Activated T-cell treated with anti-CD3 and anti-CD28 coated beads, Interleukin-2, amount 50 U/mL, for 72 hours (primary cell): ENCODE data around the gene PSAP. TPM values are rescaled to one million over a fixed set of nuclear protein-coding genes. Genes with fewer than 3 reads are reported as not detected.

Experiments used
- ATAC-seq, 2 donors: fragments of 150-1000 bp; cut with Tn5 transposase; replicated peaks in 1 of 2; 2 replicates each; pipeline ENCODE4 v1.10.0; 2021; ENCODE audit warnings: moderate library complexity in 2 of 2, mild to moderate bottlenecking in 1 of 2
- DNase-seq, 2 donors: peaks; one replicate each; pipeline ENCODE4 v3.0.0; 2021 to 2022; ENCODE audit warnings: mixed read lengths in 1 of 2
- H3K27ac Mint-ChIP-seq: one replicate; pipeline ENCODE4 v1.8.0; 2022; ENCODE audit warnings: mild to moderate bottlenecking, moderate library complexity, mixed read lengths
- H3K27me3 Mint-ChIP-seq: one replicate; pipeline ENCODE4 v1.8.0; 2022; ENCODE audit warnings: low read depth, mixed read lengths
- H3K36me3 Mint-ChIP-seq, 2 donors: one replicate each; pipeline ENCODE4 v1.8.0; 2022; ENCODE audit warnings: mixed read lengths in 2 of 2, mild to moderate bottlenecking in 1 of 2; ENCODE audit not compliant: insufficient read depth in 2 of 2
- H3K4me1 Mint-ChIP-seq: one replicate; pipeline ENCODE4 v1.8.0; 2022; ENCODE audit warnings: low read depth, mixed read lengths
- H3K4me3 Mint-ChIP-seq, 2 donors: one replicate each; pipeline ENCODE4 v1.8.0; 2022; ENCODE audit warnings: mild to moderate bottlenecking in 2 of 2, mixed read lengths in 2 of 2, moderate library complexity in 2 of 2
- H3K9me3 Mint-ChIP-seq, 2 donors: one replicate each; pipeline ENCODE4 v1.8.0; 2022; ENCODE audit warnings: mixed read lengths in 2 of 2
- total RNA-seq, 2 donors: library from RNA; stranded (reverse); gene quantifications; one replicate each; pipeline ENCODE4 v1.2.3, GENCODE V29; 2022

The PSAP gene
- total RNA-seq, 2 donors from 2014 or later: 111 to 139 TPM

DNA sequence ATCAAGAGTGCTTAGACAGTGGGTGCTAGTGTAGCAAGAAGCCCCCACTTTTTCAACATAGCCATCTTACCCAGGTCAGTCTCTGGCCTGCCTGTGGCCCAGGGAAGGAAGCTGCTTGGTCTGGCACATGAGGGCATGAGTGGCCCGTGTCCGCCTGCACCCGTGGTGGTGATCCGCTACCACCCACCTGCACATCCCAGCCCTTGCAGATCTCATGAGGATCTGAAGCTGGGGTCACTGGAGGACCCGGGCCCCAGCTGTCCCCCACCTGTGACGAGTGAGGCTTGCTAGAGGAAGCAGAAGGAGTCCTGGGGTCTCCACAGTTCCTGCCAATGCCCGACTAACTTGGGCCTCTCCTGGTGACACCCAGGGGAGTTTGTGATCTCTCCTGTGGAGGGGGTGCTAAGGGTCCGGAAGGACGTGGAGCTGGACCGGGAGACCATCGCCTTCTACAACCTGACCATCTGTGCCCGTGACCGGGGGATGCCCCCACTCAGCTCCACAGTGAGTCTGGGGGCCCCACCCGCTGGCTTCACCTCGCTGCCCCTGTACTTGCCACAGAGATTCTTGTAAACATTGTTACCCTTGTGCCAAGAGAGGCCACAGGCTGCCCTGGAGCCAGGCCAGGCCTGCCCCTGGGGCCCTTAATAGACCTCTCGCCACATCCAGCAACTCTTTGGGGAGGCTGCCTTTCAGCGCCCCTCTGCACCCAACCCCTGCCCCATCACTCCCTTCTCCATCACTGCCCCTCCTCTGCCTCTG is 67.0 kb downstream of the PSAP start:
- Mint-ChIP-seq H3K4me1 (peaks cover 19% of the 10 kb centered on the region), H3K9me3 (no peaks in the 10 kb centered on the region), H3K27ac (no peak overlapping the region), H3K4me3 (no peak overlapping the region), H3K36me3 (no peaks in the 10 kb centered on the region), H3K27me3 (no peaks in the 10 kb centered on the region)
- ATAC-seq: no peak
- no peak for DNase-seq

DNA sequence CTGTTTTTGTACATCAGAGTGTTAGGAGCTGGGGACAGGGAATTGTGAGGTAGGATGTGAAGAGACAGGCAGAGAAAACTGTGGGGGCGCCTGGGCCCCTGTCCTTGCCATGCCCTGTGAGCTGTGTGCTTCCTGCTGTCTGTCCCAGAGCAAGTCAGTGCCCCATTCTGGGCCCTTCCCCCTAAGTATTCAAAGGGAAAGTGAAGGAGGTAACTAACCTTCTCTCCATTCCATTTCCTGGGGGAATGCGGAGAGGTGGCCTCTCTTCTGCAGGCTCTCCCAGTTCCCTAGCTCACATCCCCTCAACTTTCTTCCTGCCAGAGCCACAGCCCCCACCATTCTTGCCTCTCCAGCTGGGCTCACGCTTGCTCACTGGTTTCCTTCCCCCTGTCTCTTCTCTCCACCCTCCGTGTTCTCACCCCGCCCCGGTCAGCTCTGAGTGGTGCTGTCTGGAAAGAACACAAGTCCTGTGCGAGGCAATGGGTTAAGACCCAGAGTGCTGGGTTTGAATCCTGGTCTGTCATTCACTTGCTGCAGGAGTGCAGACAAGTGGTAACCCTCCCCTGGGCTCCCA is 68.0 kb downstream of the PSAP start:
- Mint-ChIP-seq H3K4me1 (peaks cover 19% of the 10 kb centered on the region), H3K36me3 (no peaks in the 10 kb centered on the region), H3K4me3 (no peak overlapping the region), H3K27ac (no peak overlapping the region), H3K27me3 (no peaks in the 10 kb centered on the region), H3K9me3 (no peaks in the 10 kb centered on the region)
- ATAC-seq (no peak), DNase-seq (no peak)

DNA sequence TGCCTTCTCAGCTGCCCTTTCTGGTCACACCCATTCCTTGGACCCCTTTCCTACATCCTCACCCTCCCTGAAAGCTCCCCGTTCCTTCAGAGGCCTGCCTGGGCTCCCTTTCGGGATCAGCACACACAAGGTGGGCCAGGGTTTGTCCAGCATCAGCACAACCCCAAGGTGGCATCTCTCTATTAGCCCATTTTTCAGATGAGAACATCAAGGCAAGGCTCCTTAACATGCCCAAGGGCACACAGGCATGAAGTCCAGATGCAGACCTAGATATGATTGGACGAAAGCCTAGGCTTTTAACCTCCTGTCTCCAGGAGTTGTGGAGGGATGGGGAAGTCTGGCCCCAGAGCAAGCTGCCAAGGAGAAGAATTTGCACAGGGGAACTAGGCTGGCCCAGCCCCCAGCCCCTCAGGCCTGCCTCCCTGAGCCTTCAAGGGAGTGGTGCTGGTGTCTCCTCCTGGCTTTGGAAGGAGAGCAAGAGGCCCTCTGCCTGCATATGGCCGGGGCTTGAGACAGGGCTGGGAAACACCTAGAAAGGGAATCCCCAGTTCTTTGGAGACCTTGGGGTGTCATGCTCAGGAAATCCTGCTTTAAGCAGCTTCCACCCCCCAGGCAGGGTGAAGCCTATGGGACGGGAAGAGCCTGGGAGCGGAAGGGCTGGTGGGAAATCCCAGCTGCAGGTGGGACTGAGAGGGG is 68.7 kb downstream of the PSAP start:
- DNase-seq (no peak), ATAC-seq (no peak)
- Mint-ChIP-seq H3K4me3 (no peak overlapping the region), H3K9me3 (peaks cover 0 to 3% of the 10 kb centered on the region in 2 donors), H3K27ac (no peak overlapping the region), H3K27me3 (no peaks in the 10 kb centered on the region), H3K4me1 (peaks cover 19% of the 10 kb centered on the region), H3K36me3 (no peaks in the 10 kb centered on the region)

DNA sequence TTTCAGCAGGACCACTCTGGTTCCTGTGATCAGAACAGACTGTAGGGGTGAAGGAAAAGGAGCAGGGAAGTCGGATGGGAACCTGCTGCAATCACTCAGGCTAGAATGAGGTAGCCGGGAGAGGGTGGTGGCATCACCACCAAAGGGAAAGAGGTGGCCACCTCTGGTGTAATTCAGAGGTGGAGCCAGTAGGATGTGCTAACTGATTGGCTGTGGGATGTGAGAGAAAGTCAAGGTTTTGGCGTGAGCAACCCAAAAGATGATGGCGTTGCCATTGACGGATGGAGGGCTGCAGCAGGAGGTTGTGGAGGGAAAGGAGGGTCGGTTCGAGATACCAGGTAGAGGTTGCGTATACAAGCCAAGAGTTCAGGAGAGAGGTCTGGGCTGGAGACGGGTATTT is 70.3 kb downstream of the PSAP start:
- H3K27ac Mint-ChIP-seq: no peak overlapping the region
- peaks cover 29% of the 10 kb centered on the region for H3K4me1 Mint-ChIP-seq
- DNase-seq (no peak), ATAC-seq (no peak)
- no peak overlapping the region for H3K4me3 Mint-ChIP-seq
- no peaks in the 10 kb centered on the region for H3K27me3 Mint-ChIP-seq
- peaks cover 0 to 3% of the 10 kb centered on the region in 2 donors for H3K9me3 Mint-ChIP-seq
- H3K36me3 Mint-ChIP-seq: peaks cover 0 to 2% of the 10 kb centered on the region in 2 donors

DNA sequence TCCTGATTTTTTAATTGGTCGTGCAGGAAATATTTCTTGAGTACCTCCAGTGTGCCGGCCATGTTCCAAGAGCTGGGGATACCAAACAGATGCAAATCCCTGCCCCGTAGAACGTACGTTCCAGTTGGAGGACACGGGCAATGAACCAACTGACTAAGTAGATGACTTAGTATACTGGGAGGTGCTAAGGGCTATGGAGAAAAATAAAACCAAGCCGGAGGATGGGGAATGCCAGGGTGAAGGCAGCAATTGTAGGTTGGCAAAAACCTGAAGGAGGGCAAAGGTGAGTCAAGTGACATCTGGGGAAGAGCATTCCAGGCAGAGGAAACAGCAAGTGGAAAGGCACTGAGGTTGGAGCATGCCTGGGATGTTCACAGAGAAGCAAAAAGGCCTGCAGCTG is 70.9 kb downstream of the PSAP start:
- ATAC-seq (no peak), DNase-seq (no peak)
- H3K36me3 Mint-ChIP-seq: peaks cover 0 to 2% of the 10 kb centered on the region in 2 donors
- no peak overlapping the region for H3K27ac Mint-ChIP-seq
- no peaks in the 10 kb centered on the region for H3K27me3 Mint-ChIP-seq
- H3K9me3 Mint-ChIP-seq: peaks cover 0 to 3% of the 10 kb centered on the region in 2 donors
- H3K4me3 Mint-ChIP-seq: no peak overlapping the region
- H3K4me1 Mint-ChIP-seq: peaks cover 35% of the 10 kb centered on the region

DNA sequence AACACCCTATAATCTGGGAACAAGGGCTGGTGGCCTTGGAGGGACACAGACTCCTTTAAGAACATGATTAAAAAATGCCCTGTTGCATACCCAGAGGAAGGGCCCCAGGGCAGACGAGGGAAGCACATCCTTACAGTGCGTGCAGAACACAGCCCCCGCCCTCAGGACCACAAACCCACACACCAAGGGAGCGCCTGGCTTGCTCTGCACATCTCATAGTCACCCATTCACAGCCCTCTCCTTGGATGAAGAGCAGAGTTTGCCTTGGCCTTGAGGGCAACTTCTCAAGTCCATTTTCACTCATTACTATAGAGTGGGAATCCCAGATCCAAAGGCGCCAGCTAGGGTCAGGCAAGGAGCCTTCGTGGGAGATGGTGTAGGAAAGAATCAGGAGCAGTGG is 71.4 kb downstream of the PSAP start:
- H3K4me1 Mint-ChIP-seq: peaks cover 40% of the 10 kb centered on the region
- DNase-seq (no peak), ATAC-seq (peak in 1 of 2 donors; percentile 57)
- no peak overlapping the region for H3K4me3 Mint-ChIP-seq
- peaks cover 0 to 3% of the 10 kb centered on the region in 2 donors for H3K9me3 Mint-ChIP-seq
- H3K27me3 Mint-ChIP-seq: no peaks in the 10 kb centered on the region
- peaks cover 0 to 2% of the 10 kb centered on the region in 2 donors for H3K36me3 Mint-ChIP-seq
- H3K27ac Mint-ChIP-seq: no peak overlapping the region

DNA sequence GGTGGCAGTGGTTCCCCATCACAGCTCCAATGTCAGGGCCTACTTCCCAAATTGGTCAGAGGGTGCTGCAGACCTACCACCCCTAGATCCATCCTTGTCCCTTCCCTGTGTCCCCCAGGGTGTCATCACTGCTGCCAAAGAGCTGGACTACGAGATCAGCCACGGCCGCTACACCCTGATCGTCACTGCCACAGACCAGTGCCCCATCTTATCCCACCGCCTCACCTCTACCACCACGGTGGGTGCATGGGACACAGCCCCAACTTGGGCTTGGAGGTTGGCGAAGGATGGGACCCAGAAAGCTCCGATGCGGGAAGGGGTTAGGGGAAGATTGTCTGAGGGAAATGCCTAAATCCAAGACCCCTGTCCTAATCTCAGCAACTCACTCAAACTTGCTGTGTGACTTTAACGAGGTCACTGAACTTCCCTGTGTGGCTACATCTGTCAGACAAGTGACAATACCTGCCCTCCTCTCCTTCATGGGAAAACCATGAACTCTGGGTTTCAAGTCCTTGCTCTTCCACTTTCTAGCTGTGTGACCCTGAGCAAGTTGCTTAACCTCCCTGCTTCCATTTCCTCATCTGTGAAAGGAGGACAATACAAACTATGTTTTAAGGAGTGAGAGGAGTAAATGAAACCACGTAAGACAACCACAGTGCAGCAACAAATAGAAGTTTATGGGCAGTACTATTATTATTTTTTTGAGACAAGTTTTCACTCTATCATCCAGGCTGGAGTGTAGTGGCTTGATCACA is 72.8 kb downstream of the PSAP start:
- ATAC-seq (no peak), DNase-seq (no peak)
- no peaks in the 10 kb centered on the region for H3K27me3 Mint-ChIP-seq
- H3K27ac Mint-ChIP-seq: no peak overlapping the region
- peaks cover 0 to 2% of the 10 kb centered on the region in 2 donors for H3K36me3 Mint-ChIP-seq
- peaks cover 0 to 3% of the 10 kb centered on the region in 2 donors for H3K9me3 Mint-ChIP-seq
- no peak overlapping the region for H3K4me3 Mint-ChIP-seq
- H3K4me1 Mint-ChIP-seq: peaks cover 47% of the 10 kb centered on the region

DNA sequence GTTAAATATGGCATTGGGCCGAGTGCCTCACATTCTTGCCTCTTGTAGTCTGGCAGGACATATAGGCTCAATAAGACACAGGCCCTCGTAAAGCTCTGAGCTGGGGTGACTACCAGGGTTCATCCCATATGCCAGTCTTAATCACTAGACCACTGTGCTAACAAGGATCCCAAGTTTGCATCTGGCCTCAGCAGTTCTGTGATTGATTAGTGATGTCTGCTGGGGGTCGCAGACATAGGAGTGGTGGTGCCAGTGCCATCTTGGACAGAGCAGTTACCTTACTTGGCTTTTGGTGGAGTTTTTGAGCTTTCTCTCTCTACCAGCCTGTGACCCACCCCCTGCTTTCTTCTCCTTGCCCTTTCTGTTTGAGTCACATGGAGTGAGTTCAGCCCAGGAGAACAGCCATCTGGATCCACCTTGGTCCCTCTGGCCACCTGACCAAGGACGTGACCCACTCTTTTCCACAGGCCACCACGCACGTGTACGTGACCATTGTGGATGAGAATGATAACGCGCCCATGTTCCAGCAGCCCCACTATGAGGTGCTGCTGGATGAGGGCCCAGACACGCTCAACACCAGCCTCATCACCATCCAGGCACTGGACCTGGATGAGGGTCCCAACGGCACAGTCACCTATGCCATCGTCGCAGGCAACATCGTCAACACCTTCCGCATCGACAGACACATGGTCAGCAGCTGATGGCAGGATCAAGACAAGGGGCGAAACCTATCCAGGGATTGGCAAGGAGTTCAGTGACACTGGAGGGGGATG is 73.7 kb downstream of the PSAP start:
- no peak overlapping the region for H3K4me3 Mint-ChIP-seq
- no peak for DNase-seq
- no peak for ATAC-seq
- no peaks in the 10 kb centered on the region for H3K27me3 Mint-ChIP-seq
- H3K9me3 Mint-ChIP-seq: peaks cover 0 to 3% of the 10 kb centered on the region in 2 donors
- H3K4me1 Mint-ChIP-seq: peaks cover 40% of the 10 kb centered on the region
- no peak overlapping the region for H3K27ac Mint-ChIP-seq
- H3K36me3 Mint-ChIP-seq: peaks cover 0 to 2% of the 10 kb centered on the region in 2 donors

DNA sequence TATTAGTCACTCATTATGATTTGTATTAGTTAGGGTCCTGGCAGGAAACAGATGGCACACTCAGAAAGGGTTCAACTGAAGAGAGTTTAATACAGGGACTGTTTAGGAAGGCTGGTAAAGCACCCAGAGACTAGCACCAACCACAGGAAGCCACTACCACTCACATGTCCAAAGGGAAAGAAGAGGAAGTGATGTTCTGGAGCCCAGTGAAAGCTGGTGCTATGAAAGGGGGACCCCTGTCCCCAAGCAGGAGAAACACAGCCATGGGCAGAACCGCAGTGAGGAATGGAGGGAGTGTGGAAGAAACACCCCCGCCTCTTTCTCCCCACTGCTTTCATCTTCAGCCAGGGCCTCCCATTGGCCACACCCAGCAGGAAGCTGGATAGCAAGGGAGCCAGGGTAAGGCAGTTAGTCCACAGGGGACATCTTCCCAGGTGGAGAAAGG is 74.5 kb downstream of the PSAP start:
- no peaks in the 10 kb centered on the region for H3K27me3 Mint-ChIP-seq
- peaks cover 0 to 3% of the 10 kb centered on the region in 2 donors for H3K9me3 Mint-ChIP-seq
- H3K27ac Mint-ChIP-seq: peak overlapping the region; percentile 27
- ATAC-seq (no peak), DNase-seq (no peak)
- H3K4me3 Mint-ChIP-seq: no peak overlapping the region
- peaks cover 49% of the 10 kb centered on the region for H3K4me1 Mint-ChIP-seq
- H3K36me3 Mint-ChIP-seq: peaks cover 0 to 2% of the 10 kb centered on the region in 2 donors

DNA sequence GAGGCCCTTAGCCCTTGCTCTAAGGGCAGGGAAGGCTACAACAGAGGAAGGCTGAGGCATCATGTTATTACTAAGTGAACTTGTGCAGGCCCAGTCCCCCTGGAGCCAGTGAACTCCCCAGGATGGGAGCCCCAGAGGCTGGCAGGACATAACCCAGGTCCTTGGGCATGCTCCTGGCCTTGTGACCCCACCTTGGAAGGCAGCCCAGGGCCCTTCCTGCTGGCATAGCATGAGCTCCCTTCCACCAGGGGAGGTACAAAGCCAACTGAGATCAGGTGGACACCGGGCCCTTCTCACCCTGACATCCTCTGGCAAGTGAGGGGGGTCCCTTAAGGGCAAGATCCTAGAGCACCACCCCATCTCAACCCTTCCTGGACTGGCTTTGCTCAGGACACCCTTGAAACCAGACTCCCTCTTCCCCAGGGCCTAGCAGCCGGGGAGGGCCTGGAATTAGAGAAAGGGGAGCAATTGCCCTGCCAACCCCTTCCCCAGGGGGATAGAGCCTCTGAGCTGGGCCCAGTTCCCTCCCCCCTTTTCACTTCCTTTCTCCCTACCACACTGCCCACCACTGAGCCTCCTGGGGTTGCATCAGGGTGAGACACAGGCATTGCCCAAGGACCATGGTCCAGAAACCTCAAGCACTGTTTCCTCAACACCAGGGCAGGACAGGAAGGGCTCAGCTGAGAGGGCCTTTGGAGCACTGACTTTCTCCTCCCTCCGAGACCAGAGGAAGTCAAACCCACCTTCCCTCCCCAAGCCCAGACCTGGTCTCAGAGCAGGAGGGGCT is 75.9 kb downstream of the PSAP start:
- Mint-ChIP-seq H3K27ac (no peak overlapping the region), H3K9me3 (peaks cover 0 to 3% of the 10 kb centered on the region in 2 donors), H3K4me3 (peak overlapping the region; percentile 82 to 95), H3K27me3 (no peaks in the 10 kb centered on the region), H3K4me1 (peaks cover 61% of the 10 kb centered on the region), H3K36me3 (peaks cover 2% of the 10 kb centered on the region in 2 donors)
- ATAC-seq: no peak
- no peak for DNase-seq

DNA sequence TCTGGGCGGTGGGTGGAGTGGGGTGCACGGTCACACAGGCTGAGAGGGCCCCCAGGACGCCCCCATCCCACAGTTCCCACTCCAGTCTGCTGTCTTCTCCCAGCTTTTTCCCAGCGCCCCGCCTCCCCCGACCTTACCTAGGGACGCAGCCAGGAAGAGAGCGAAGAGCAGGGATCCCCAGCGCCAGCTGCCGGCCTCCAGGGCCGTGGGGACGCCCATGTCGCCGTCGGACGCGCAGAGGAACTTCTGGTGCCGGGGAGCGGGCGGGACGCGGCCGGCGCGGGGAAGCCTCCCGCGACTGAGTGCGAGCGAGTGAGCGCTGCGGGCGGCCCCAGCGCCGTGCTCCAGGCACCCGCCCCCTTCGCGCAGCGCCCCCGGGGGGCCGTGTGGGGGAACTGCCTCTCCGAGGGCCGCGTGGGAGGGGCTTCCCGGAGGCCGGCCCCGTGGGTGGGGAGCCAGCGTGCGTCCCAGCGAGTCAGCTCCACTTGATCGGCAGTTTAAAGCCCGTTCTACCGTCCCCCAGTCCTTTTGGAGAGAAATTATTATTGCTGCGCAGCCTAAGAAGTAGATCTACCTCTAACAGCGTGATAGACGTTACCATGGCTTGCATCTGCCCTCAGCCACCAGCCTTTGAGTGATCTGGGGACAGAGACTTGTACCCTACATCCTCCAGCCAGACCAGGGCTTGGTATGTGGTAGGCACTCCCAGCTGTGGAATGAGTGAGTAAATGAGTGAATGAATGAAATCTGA is 77.7 kb downstream of the PSAP start, which contains the start of gene VSIR:
Gene VSIR (minus strand): TSS at position 300 of the 751 bp plus-strand sequence. CDS start 81 bp downstream, at position 219.
- DNase-seq (peak; percentile 94 to 99), ATAC-seq (peak; percentile 68 to 71)
- no peaks in the 10 kb centered on the region for H3K27me3 Mint-ChIP-seq
- peaks cover 0 to 3% of the 10 kb centered on the region in 2 donors for H3K9me3 Mint-ChIP-seq
- peaks cover 71% of the 10 kb centered on the region for H3K4me1 Mint-ChIP-seq
- peaks cover 2% of the 10 kb centered on the region in 2 donors for H3K36me3 Mint-ChIP-seq
- H3K27ac Mint-ChIP-seq: peak within 1 kb of the TSS; percentile 92
- H3K4me3 Mint-ChIP-seq: peak within 1 kb of the TSS; percentile 82 to 95
